GM06990 (cell line): ENCODE data around the gene ATP1A2.

Experiments
- DNase-seq: peaks from one replicate; pipeline ENCODE4 v3.0.0-alpha.2; 2011; ENCODE audit not compliant: insufficient read length; ENCODE audit errors: extremely low read depth
- H3K27me3 ChIP-seq: replicated peaks from 2 replicates; pipeline ENCODE4 v1.6.0; 2011; ENCODE audit warnings: low read length; ENCODE audit not compliant: control insufficient read depth, insufficient read depth
- H3K36me3 ChIP-seq: 2 replicates; pipeline ENCODE4 v1.5.1; 2011; ENCODE audit warnings: low read length; ENCODE audit not compliant: control insufficient read depth, insufficient read depth
- H3K4me3 ChIP-seq: replicated peaks from 2 replicates; pipeline ENCODE4 v1.5.1; 2011; ENCODE audit warnings: low read depth, mild to moderate bottlenecking, control low read depth, low read length
- CTCF ChIP-seq: IDR thresholded peaks from 2 replicates; pipeline ENCODE4 v1.5.1; 2011; ENCODE audit warnings: low read length, control low read depth, mild to moderate bottlenecking, inconsistent platforms; ENCODE audit not compliant: insufficient read depth, poor library complexity, severe bottlenecking

Gene ATP1A2

GRCh38 chr1:160163615-160164014 lies 48.1 kb downstream of the ATP1A2 start:
- Histone ChIP-seq H3K27me3 (no peaks in the 10 kb centered on the region), H3K36me3 (no peaks in the 10 kb centered on the region), H3K4me3 (no peak overlapping the region)
- DNase-seq: no peak
- no peak for TF ChIP-seq CTCF

GRCh38 chr1:160164121-160164520 lies 48.6 kb downstream of the ATP1A2 start:
- Histone ChIP-seq H3K36me3 (no peaks in the 10 kb centered on the region), H3K4me3 (no peak overlapping the region)
- TF ChIP-seq CTCF: no peak

GRCh38 chr1:160166166-160166868 lies 50.8 kb downstream of the ATP1A2 start:
- TF ChIP-seq CTCF: no peak

More at GRCh38 chr1:160164121-160164520, 48.6 kb downstream of the ATP1A2 start:
- H3K27me3 ChIP-seq: no peaks in the 10 kb centered on the region
- no peak for DNase-seq

GRCh38 chr1:160167056-160167455 lies 51.5 kb downstream of the ATP1A2 start:
- DNase-seq: no peak
- Histone ChIP-seq H3K27me3 (no peaks in the 10 kb centered on the region), H3K4me3 (no peak overlapping the region), H3K36me3 (no peaks in the 10 kb centered on the region)
- TF ChIP-seq CTCF: no peak

More at GRCh38 chr1:160166166-160166868, 50.8 kb downstream of the ATP1A2 start:
- no peak for DNase-seq
- Histone ChIP-seq H3K36me3 (no peaks in the 10 kb centered on the region), H3K4me3 (no peak overlapping the region), H3K27me3 (no peaks in the 10 kb centered on the region)

GRCh38 chr1:160167580-160167979 lies 52.0 kb downstream of the ATP1A2 start:
- no peak for TF ChIP-seq CTCF
- no peaks in the 10 kb centered on the region for H3K27me3 ChIP-seq
- H3K4me3 ChIP-seq: no peak overlapping the region
- DNase-seq: no peak
- H3K36me3 ChIP-seq: no peaks in the 10 kb centered on the region
